ENCODE data around the gene DUSP3. TPM values are rescaled to one million over a fixed set of nuclear protein-coding genes. Genes with fewer than 3 reads are reported as not detected.
A peak's percentile ranks its signal among the peaks of the same experiment; 100 is the strongest.

Gene DUSP3
- total and polyA plus RNA-seq, 10 of the 15 experiments (the other 5 are each of a cell fraction or from before 2014, with no cell fraction given): 1.5 to 12.1 (median 3.8) TPM

- no peaks in the 10 kb centered on the region for H3K36me3 ChIP-seq (ENCODE audit: control insufficient read depth in 2 of 2, insufficient read depth in 2 of 2, low read length in 1 of 2)
- intact Hi-C loops (cut with micrococcal nuclease; ENCODE audit: unreplicated experiment) (no loop called here), in situ Hi-C loops (cut with MboI) (no loop called here)
- 52% methylated on average over 26 of the region's 60 CpGs for WGBS (ENCODE audit: insufficient coverage, insufficient replicate concordance, low lambda C conversion rate, missing lambda C conversion rate)
- no peak overlapping the region for H3K9ac ChIP-seq (ENCODE audit: control insufficient read depth, insufficient read depth, low read length)
- BruUV-seq (replicated peaks): no TSS peak
- ChIA-PET CTCF (interaction anchor here (1.2 to 14.6 kb wide), 4 partner anchors 11 to 71 kb away, joined by 3 to 515 read pairs (median 14); no protein-coding TSS in a partner anchor), SMC1A (ENCODE audit: uncharacterized antibody, unreplicated experiment) (interaction anchor here (1.1 to 1.4 kb wide), 2 partner anchors 61 to 81 kb away, joined by 3 to 5 read pairs; no protein-coding TSS in a partner anchor), POLR2A (no interaction called here), RAD21 (ENCODE audit: unreplicated experiment) (interaction anchor here (11.0 kb wide), 1 partner anchor 59 kb away, joined by 171 read pairs; no protein-coding TSS in a partner anchor)
- DNase-seq (ENCODE audit: low read depth, low spot score) (no peak), ATAC-seq (no peak), FAIRE-seq (no peak)
- H2AFZ ChIP-seq (ENCODE audit: control insufficient read depth, low read depth, low read length): no peak overlapping the region
- no peak overlapping the region for H3K4me3 ChIP-seq
- H3K4me2 ChIP-seq (ENCODE audit: control insufficient read depth, insufficient read depth): no peak overlapping the region
- H3K27ac ChIP-seq (ENCODE audit: control insufficient read depth, insufficient read depth): no peak overlapping the region
- H3K4me1 ChIP-seq (ENCODE audit: control insufficient read depth, insufficient read depth, low read length): no peaks in the 10 kb centered on the region
- no peaks in the 10 kb centered on the region for H3K9me3 ChIP-seq (replicated peaks; ENCODE audit: control insufficient read depth, insufficient read depth, low read length)
- no peaks in the 10 kb centered on the region for H4K20me1 ChIP-seq (ENCODE audit: control insufficient read depth, insufficient read depth)
- TF ChIP-seq CTCF (IDR thresholded peaks at IDR 0.05 in 2 of 3, conservative IDR thresholded peaks at IDR 0.05 in 1 of 3; ENCODE audit: control insufficient read depth in 2 of 3, extremely low read depth in 1 of 3, insufficient read depth in 1 of 3, low read depth in 3 of 3, low read length in 3 of 3) (no peak), MEF2A (IDR thresholded peaks at IDR 0.05; ENCODE audit: insufficient read depth, low read depth, low read length) (no peak), HDAC6 (IDR thresholded peaks at IDR 0.05; ENCODE audit: unreplicated experiment) (peak; percentile 65)
- peaks cover 5 to 6% of the 10 kb centered on the region in 2 experiments for H3K27me3 ChIP-seq (replicated peaks in 1 of 2; ENCODE audit: control insufficient read depth in 2 of 2, insufficient read depth in 2 of 2, low read length in 1 of 2)
- H3K79me2 ChIP-seq (ENCODE audit: control insufficient read depth, insufficient read depth, low read length): no peaks in the 10 kb centered on the region
Observed at GRCh38 chr17:43755389-43755875, 23.3 kb downstream of the DUSP3 start.

- CTCF ChIA-PET: interaction anchor here (4.8 to 14.6 kb wide), 2 partner anchors 12 to 57 kb away, joined by 24 to 515 read pairs; no protein-coding TSS in a partner anchor
- no peak overlapping the region for H2AFZ ChIP-seq (ENCODE audit: control insufficient read depth, low read depth, low read length)
- no peak for ATAC-seq
- H3K4me3 ChIP-seq: no peak overlapping the region
- no peak for FAIRE-seq
- no peaks in the 10 kb centered on the region for H3K4me1 ChIP-seq (ENCODE audit: control insufficient read depth, insufficient read depth, low read length)
- RAD21 ChIA-PET (ENCODE audit: unreplicated experiment): interaction anchor here (11.0 kb wide), 1 partner anchor 59 kb away, joined by 171 read pairs; no protein-coding TSS in a partner anchor
- no peaks in the 10 kb centered on the region for H4K20me1 ChIP-seq (ENCODE audit: control insufficient read depth, insufficient read depth)
- peaks cover 5 to 6% of the 10 kb centered on the region in 2 experiments for H3K27me3 ChIP-seq (replicated peaks in 1 of 2; ENCODE audit: control insufficient read depth in 2 of 2, insufficient read depth in 2 of 2, low read length in 1 of 2)
- POLR2A ChIA-PET: no interaction called here
- no peaks in the 10 kb centered on the region for H3K79me2 ChIP-seq (ENCODE audit: control insufficient read depth, insufficient read depth, low read length)
- in situ Hi-C loops (cut with MboI) (no loop called here), intact Hi-C loops (cut with micrococcal nuclease; ENCODE audit: unreplicated experiment) (no loop called here)
- SMC1A ChIA-PET (ENCODE audit: uncharacterized antibody, unreplicated experiment): interaction anchor here (1.1 kb wide), 1 partner anchor 60 kb away, joined by 5 read pairs; no protein-coding TSS in a partner anchor
- no peak overlapping the region for H3K4me2 ChIP-seq (ENCODE audit: control insufficient read depth, insufficient read depth)
- H3K36me3 ChIP-seq (ENCODE audit: control insufficient read depth in 2 of 2, insufficient read depth in 2 of 2, low read length in 1 of 2): no peaks in the 10 kb centered on the region
- H3K9me3 ChIP-seq (replicated peaks; ENCODE audit: control insufficient read depth, insufficient read depth, low read length): no peaks in the 10 kb centered on the region
- no peak for DNase-seq (ENCODE audit: low read depth, low spot score)
- 22% methylated on average over 11 of the region's 21 CpGs for WGBS (ENCODE audit: insufficient coverage, insufficient replicate concordance, low lambda C conversion rate, missing lambda C conversion rate)
- no peak overlapping the region for H3K27ac ChIP-seq (ENCODE audit: control insufficient read depth, insufficient read depth)
- BruUV-seq (replicated peaks): no TSS peak
- H3K9ac ChIP-seq (ENCODE audit: control insufficient read depth, insufficient read depth, low read length): no peak overlapping the region
- TF ChIP-seq FOXM1 (IDR thresholded peaks at IDR 0.05; ENCODE audit: low read depth, low read length): no peak
- no peak for TF ChIP-seq BRCA1 (IDR thresholded peaks at IDR 0.05; ENCODE audit: low read depth, low read length)
- no peak for TF ChIP-seq TAF1 (IDR thresholded peaks at IDR 0.05; ENCODE audit: borderline replicate concordance, low read depth, low read length)
- no peak for TF ChIP-seq MLLT1 (IDR thresholded peaks at IDR 0.05)
- no peak for TF ChIP-seq WRNIP1 (IDR thresholded peaks at IDR 0.05; ENCODE audit: borderline replicate concordance, low read depth, low read length)
- TF ChIP-seq RB1 (IDR thresholded peaks at IDR 0.05; ENCODE audit: borderline replicate concordance): no peak
- TF ChIP-seq TCF7 (IDR thresholded peaks at IDR 0.05; ENCODE audit: borderline replicate concordance): no peak
- no peak for TF ChIP-seq ZNF274 (IDR thresholded peaks at IDR 0.05; ENCODE audit: insufficient read depth, insufficient read length)
- no peak for TF ChIP-seq RELB (IDR thresholded peaks at IDR 0.05; ENCODE audit: low read depth)
Observed at GRCh38 chr17:43754947-43755346, 23.8 kb downstream of the DUSP3 start.
